Natural killer cell (primary cell): Measurements from ENCODE around the gene LRRC4B. TPM values are rescaled to one million over a fixed set of nuclear protein-coding genes. Genes with fewer than 3 reads are reported as not detected.

Experiments
- ATAC-seq, 3 donors: fragments of 150-1000 bp in 2 of 3; fragments of 200-7000 bp in 1 of 3; cut with Tn5 transposase; 1 replicate in 1 of 3; 2 replicates in 2 of 3; pipeline ENCODE4 v1.10.0; 2021; ENCODE audit warnings: mild to moderate bottlenecking in 2 of 3, moderate library complexity in 2 of 3
- DNase-seq, 2 donors: peaks; one replicate each; pipeline versions ENCODE4 v3.0.0 to v3.0.0-alpha.2; 2013 to 2021; ENCODE audit warnings: mixed read lengths in 1 of 2
- H3K27ac ChIP-seq: one replicate; pipeline ENCODE4 v1.5.1; 2013; ENCODE audit warnings: mild to moderate bottlenecking, low read length
- H3K27me3 ChIP-seq: one replicate; pipeline ENCODE4 v1.6.1; 2013; ENCODE audit warnings: low read length; ENCODE audit not compliant: control insufficient read depth, insufficient read depth
- H3K36me3 ChIP-seq: one replicate; pipeline ENCODE4 v1.6.1; 2013; ENCODE audit warnings: low read length; ENCODE audit not compliant: control insufficient read depth, insufficient read depth
- H3K4me1 ChIP-seq: one replicate; pipeline ENCODE4 v1.6.1; 2013; ENCODE audit warnings: low read length; ENCODE audit not compliant: control insufficient read depth, insufficient read depth
- H3K4me3 ChIP-seq: one replicate; pipeline ENCODE4 v1.5.1; 2013; ENCODE audit warnings: low read length
- H3K9me3 ChIP-seq: one replicate; pipeline ENCODE4 v1.6.1; 2013; ENCODE audit warnings: low read length; ENCODE audit not compliant: control insufficient read depth, insufficient read depth
- H3K27ac Mint-ChIP-seq, 2 donors: one replicate each; pipeline ENCODE4 v1.8.0; 2022; ENCODE audit warnings: mild to moderate bottlenecking in 2 of 2, mixed read lengths in 2 of 2, moderate library complexity in 1 of 2
- H3K27me3 Mint-ChIP-seq, 2 donors: one replicate each; pipeline ENCODE4 v1.8.0; 2022; ENCODE audit warnings: low read depth in 2 of 2, mixed read lengths in 2 of 2
- H3K36me3 Mint-ChIP-seq: one replicate; pipeline ENCODE4 v1.8.0; 2022; ENCODE audit warnings: mixed read lengths
- H3K4me1 Mint-ChIP-seq, 2 donors: one replicate each; pipeline ENCODE4 v1.8.0; 2022; ENCODE audit warnings: mixed read lengths in 2 of 2
- H3K4me3 Mint-ChIP-seq: one replicate; pipeline ENCODE4 v1.8.0; 2022; ENCODE audit warnings: mild to moderate bottlenecking, moderate library complexity, mixed read lengths
- H3K9me3 Mint-ChIP-seq, 2 donors: one replicate each; pipeline ENCODE4 v1.8.0; 2022; ENCODE audit warnings: mixed read lengths in 2 of 2
- WGBS: methylation state at CpG from one replicate; pipeline ENCODE4 v1.1.7; 2013; ENCODE audit warnings: missing lambda C conversion rate; ENCODE audit not compliant: insufficient coverage; 5-methylcytosine and 5-hydroxymethylcytosine counted together
- intact Hi-C: fragments of 100-400 bp; cut with micrococcal nuclease; formaldehyde crosslinking; loops from one replicate; pipeline ENCODE4 v1.14.2; 2022
- total RNA-seq, 4 donors: library from RNA; stranded (reverse); fragments of 120-200 nt in 1 of 4; gene quantifications; one replicate each; pipeline versions ENCODE4 v1.2.3 to v1.2.4, GENCODE V29; 2013 to 2022
- TF ChIP-seq, protein P1 (sequence below): fragments of 200-600 bp; IDR thresholded peaks from one replicate; pipeline ENCODE4 v1.8.0; 2022; ENCODE audit warnings: antibody characterized with exemption

The LRRC4B gene
- total RNA-seq, 3 donors from 2014 or later (not counting 1 experiment from before 2014, with no cell fraction given): not detected

DNA sequence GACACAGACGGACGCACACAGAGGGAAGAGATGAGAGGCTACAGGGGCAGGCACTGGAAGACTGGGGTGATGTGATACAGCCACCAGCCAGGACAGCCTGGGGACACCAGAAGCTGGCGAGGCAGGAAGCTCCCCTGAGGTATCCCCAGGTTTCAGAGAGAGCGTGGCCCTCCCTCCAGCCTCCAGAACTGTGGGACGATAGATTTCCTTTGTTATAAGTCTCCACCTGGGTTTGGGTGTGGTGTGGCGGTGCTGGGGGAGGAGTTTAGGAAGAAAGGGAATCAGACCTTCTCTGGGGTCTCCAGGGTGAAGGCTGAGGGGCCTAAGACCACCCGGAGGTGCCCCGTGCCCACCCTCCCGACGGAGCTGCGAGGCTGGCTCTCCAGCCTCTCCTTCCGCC is 51.8 kb downstream of the LRRC4B start:
- H3K27me3 ChIP-seq: no peaks in the 10 kb centered on the region
- H3K9me3 ChIP-seq: no peaks in the 10 kb centered on the region
- 64% methylated on average over 11 of the region's 12 CpGs for WGBS
- Mint-ChIP-seq H3K4me3 (no peak overlapping the region), H3K36me3 (no peaks in the 10 kb centered on the region), H3K9me3 (no peaks in the 10 kb centered on the region), H3K27ac (no peak overlapping the region), H3K4me1 (peaks cover 4 to 6% of the 10 kb centered on the region in 2 donors), H3K27me3 (peaks cover 0 to 3% of the 10 kb centered on the region in 2 donors)
- no peak overlapping the region for H3K4me3 ChIP-seq
- H3K4me1 ChIP-seq: peaks cover 7% of the 10 kb centered on the region
- no peak overlapping the region for H3K27ac ChIP-seq
- ATAC-seq: no peak
- DNase-seq: no peak
- intact Hi-C loops: no loop called here
- no peaks in the 10 kb centered on the region for H3K36me3 ChIP-seq
- TF ChIP-seq, protein P1, sequence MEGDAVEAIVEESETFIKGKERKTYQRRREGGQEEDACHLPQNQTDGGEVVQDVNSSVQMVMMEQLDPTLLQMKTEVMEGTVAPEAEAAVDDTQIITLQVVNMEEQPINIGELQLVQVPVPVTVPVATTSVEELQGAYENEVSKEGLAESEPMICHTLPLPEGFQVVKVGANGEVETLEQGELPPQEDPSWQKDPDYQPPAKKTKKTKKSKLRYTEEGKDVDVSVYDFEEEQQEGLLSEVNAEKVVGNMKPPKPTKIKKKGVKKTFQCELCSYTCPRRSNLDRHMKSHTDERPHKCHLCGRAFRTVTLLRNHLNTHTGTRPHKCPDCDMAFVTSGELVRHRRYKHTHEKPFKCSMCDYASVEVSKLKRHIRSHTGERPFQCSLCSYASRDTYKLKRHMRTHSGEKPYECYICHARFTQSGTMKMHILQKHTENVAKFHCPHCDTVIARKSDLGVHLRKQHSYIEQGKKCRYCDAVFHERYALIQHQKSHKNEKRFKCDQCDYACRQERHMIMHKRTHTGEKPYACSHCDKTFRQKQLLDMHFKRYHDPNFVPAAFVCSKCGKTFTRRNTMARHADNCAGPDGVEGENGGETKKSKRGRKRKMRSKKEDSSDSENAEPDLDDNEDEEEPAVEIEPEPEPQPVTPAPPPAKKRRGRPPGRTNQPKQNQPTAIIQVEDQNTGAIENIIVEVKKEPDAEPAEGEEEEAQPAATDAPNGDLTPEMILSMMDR: no peak

DNA sequence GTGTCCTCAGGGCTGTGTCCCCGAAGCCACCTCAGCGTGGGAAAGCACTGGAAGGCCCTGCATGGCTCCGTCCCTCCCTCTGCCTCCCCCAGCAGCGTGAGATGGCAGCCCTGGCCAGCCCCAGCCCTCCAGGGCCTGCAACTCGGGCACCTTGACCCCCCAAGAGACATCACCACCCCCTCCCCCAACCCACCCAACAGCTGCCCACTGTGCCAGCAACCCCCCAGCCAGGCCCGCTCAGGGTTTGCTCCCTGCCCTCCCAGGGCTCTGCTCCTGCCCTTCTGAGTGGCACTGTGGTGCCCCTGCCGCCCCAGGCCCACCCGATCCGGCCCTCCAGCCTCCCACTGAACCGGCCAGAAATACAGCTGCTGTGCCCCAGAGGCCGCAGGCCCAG is 53.1 kb downstream of the LRRC4B start:
- Histone ChIP-seq H3K9me3 (no peaks in the 10 kb centered on the region), H3K27ac (no peak overlapping the region), H3K4me3 (no peak overlapping the region), H3K27me3 (no peaks in the 10 kb centered on the region), H3K36me3 (no peaks in the 10 kb centered on the region), H3K4me1 (peaks cover 16% of the 10 kb centered on the region)
- Mint-ChIP-seq H3K4me3 (no peak overlapping the region), H3K36me3 (no peaks in the 10 kb centered on the region), H3K9me3 (no peaks in the 10 kb centered on the region), H3K27me3 (peaks cover 0 to 3% of the 10 kb centered on the region in 2 donors), H3K27ac (no peak overlapping the region), H3K4me1 (peaks cover 17 to 19% of the 10 kb centered on the region in 2 donors)
- 71% methylated on average over 11 of the region's 11 CpGs for WGBS
- intact Hi-C loops: no loop called here
- TF ChIP-seq, protein P1: no peak
- ATAC-seq: no peak
- no peak for DNase-seq

DNA sequence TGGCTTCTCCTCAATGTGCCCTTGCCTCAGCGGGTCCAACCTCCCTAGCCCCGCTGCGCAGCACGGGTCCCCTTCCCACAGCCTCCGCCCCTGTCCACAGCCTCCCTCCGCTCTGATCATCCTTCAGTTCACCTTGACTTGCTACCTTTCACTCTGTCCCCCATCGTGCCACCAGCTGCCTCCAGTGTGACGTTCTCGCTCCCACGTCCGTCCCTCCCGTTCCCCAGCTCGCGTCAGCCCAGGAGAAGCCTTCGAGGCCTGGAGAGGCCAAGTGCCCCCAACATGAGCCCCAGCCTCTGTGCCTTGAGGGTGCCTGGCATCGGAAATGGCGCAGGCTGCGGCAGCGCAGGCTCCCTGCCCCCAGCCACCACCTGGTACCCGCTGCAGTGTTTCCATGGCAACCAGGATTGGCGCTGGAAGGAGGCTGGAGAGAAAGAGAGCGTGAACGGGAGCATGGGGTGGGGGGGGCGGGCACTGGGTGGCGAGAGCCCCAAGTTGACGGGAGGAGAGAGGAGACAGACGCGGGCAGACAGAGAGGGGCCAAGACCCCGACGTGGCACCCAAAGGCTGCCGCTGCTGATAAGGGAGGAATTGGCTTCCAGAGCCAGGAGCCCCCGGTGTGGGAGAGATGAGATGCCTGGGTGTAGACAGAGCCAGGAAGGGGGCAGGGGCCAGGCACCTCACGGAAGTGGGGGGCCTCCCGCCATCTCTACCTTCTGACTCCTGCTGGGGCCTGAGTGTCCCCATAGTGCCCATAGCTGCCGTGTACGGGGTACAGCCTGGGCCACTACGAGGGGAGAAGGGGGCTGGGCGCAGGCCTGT is 53.7 kb downstream of the LRRC4B start:
- H3K36me3 Mint-ChIP-seq: no peaks in the 10 kb centered on the region
- H3K4me1 ChIP-seq: peaks cover 19% of the 10 kb centered on the region
- TF ChIP-seq, protein P1: no peak
- H3K27ac ChIP-seq: no peak overlapping the region
- H3K36me3 ChIP-seq: no peaks in the 10 kb centered on the region
- no peak overlapping the region for H3K4me3 ChIP-seq
- 52% methylated on average over 38 of the region's 38 CpGs for WGBS
- peaks cover 17 to 19% of the 10 kb centered on the region in 2 donors for H3K4me1 Mint-ChIP-seq
- no peaks in the 10 kb centered on the region for H3K9me3 ChIP-seq
- intact Hi-C loops: no loop called here
- H3K4me3 Mint-ChIP-seq: peak overlapping the region; percentile 21
- DNase-seq (peak in 1 of 2 donors; percentile 27), ATAC-seq (no peak)
- H3K9me3 Mint-ChIP-seq: no peaks in the 10 kb centered on the region
- peaks cover 0 to 3% of the 10 kb centered on the region in 2 donors for H3K27me3 Mint-ChIP-seq
- no peaks in the 10 kb centered on the region for H3K27me3 ChIP-seq
- H3K27ac Mint-ChIP-seq: peak overlapping the region in 1 of 2 donors; percentile 81
